GM12865 (cell line): ENCODE results near the gene SELENOO.

Source experiments
- DNase-seq: peaks from one replicate; pipeline ENCODE4 v3.0.0; 2010; ENCODE audit warnings: low read depth
- H3K4me3 ChIP-seq: 2 replicates; pipeline ENCODE4 v1.5.1; 2011; ENCODE audit warnings: mild to moderate bottlenecking, low read depth, low read length, control low read depth
- TF ChIP-seq, protein P1 (sequence below): IDR thresholded peaks from 2 replicates; pipeline ENCODE4 v1.5.1; 2011; ENCODE audit warnings: low read length, control low read depth, low read depth, inconsistent platforms; ENCODE audit not compliant: insufficient read depth; ENCODE audit errors: missing control alignments

Gene SELENOO

DNA sequence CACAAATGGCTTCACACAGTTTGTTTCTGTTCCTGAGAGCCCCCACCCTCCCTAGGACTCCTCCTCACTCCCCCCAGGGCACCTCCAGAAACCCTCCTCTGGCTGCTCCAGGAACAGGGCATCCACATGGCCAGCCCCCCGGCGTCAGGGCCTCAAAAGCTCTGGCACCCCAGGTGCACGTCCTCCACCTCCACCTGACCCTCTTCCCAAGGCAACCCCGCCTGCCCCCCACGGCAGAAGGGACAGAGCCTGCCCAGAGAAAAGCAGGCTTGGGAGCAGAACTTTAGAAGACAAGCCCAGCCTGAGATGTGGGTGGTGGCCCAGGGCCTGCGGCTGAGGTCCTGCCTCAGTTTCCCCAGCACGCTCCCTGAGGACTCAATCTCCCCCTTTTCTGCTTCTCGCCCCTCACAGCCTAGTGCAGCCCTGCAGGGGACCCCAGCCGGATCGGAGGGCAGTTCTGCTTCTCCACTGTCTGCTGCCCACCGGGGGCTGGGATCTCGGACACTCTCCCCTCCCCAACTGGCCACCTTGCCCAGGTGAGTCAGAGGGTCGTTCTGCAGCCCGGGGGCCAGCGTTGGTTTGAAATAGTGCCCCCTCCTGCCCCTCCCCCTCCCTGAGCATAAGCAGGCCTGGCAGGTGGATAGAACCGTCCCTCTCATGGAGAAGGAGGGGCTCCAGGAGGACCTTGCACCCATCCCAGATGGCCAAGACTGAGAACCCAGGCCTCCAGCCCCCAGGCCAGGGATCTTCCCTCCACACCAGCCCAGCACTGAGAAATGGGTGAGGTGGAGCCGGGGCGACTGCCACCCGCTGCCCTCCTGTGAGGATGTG is 17.5 kb upstream of the SELENOO start:
- no peak overlapping the region for H3K4me3 ChIP-seq
- TF ChIP-seq, protein P1, sequence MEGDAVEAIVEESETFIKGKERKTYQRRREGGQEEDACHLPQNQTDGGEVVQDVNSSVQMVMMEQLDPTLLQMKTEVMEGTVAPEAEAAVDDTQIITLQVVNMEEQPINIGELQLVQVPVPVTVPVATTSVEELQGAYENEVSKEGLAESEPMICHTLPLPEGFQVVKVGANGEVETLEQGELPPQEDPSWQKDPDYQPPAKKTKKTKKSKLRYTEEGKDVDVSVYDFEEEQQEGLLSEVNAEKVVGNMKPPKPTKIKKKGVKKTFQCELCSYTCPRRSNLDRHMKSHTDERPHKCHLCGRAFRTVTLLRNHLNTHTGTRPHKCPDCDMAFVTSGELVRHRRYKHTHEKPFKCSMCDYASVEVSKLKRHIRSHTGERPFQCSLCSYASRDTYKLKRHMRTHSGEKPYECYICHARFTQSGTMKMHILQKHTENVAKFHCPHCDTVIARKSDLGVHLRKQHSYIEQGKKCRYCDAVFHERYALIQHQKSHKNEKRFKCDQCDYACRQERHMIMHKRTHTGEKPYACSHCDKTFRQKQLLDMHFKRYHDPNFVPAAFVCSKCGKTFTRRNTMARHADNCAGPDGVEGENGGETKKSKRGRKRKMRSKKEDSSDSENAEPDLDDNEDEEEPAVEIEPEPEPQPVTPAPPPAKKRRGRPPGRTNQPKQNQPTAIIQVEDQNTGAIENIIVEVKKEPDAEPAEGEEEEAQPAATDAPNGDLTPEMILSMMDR, result no peak
- DNase-seq, result no peak

DNA sequence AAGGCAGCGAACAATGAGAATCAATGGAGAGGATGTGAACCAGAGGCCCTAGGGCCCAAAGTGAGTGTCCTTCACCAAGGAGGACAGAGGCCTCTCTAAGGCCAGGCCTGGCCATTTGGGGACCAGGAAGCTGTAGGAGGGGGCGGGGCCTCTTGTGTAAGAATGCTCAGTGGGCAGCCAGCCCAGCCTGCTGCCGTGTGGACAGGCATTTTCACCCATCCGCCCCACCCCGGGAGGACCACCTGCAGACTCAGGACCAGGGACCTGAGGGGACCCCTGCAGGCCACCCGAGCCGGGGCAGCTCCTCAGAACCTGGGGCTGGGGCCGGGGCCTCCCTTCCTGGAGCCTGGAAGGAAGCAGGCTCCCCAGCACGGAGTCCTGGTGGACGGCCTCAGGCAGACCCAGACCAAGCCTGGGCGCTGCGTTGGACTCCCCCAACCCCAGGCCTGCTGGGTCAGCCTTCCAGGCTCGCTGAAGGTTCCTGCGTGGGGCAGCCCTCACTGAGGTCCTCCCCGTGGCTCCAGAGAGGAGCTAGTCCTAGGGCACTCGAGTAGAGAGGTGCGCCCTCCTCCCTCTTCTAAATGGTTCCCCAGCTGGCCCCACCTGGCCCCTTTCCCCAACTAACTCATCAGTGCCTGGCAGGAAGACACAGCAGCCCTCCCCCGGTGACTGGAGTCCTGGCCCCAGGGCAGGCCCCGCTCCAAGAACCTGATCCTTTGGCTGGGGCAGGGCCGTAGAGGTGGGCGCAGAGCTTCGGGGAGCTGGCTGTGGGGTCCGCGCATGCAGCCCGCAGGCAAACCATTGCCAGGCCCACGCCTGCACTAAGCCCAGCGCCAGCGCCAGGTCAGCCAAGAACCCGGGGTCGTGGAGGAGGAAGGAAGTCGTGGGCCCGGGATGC is 16.6 kb upstream of the SELENOO start:
- no peak overlapping the region for H3K4me3 ChIP-seq
- DNase-seq, result no peak
- TF ChIP-seq, protein P1, result no peak

DNA sequence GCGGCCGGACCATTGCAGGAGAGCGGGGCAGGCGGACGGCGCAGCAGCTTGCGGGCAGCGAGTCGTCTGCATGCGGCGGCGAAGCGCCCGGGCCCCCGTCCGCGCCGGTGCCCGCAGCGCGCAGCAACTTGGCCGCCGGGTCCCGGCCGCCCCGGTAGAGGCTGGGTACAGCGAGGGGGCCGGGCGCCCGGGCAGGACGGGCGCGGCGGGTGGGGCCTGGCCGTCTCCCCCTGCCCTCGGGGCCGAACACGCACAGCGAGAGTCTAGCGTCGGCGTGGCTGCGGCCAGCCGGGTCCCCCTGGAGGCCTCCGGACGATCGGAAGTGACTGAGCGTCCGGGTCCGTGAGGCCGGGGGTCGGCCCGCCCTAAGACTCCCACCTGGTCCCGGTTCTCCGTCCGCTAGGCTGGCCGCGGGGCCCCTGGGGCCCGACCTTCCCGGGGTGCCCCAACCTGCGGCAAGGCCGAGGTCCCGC is 15.9 kb upstream of the SELENOO start:
- TF ChIP-seq, protein P1, result no peak
- H3K4me3 ChIP-seq, result peak overlapping the region; percentile 67
- no peak for DNase-seq

DNA sequence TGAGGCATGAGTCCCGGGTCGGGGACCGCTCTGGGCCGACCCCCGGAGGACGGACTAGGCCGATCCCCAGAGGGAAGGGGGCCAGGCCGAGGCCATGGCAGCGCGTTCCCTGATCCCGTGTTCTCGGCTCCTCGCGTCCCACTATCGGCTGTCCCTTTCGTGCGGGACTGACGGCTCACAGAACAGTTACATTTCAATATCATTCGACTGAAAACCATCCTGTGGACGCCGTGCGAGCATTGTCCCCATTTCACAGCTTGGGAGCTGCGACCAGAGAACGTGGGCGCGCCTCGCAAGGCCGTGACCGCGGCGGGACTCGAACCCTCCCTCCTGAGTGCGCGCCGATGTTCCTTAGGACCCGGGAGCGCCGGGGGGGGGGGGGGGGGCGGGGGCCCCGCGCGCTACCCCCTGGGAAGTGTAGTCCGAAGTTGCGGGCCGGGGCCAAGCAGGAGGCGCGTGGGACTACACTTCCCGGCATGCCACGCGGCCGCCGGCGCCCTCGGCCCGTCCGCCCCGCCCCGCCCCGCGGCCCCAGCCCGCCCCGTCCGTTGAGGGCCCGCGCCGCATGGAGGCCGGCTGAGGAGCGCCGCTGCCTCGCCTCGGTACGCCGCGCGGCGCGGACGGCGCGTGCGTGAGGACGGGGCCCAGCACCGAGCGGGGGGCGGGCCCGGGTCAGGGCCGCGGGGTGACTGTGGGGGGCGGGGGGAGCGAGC is 15.3 kb upstream of the SELENOO start, which contains the start of gene TRABD:
Gene TRABD (plus strand): TSS at position 539 of the 713 bp plus-strand sequence. CDS start 7,148 bp downstream, outside the sequence.
- peak within 1 kb of the TSS; percentile 79 for H3K4me3 ChIP-seq
- TF ChIP-seq, protein P1, result no peak
- DNase-seq, result peak; percentile 95

DNA sequence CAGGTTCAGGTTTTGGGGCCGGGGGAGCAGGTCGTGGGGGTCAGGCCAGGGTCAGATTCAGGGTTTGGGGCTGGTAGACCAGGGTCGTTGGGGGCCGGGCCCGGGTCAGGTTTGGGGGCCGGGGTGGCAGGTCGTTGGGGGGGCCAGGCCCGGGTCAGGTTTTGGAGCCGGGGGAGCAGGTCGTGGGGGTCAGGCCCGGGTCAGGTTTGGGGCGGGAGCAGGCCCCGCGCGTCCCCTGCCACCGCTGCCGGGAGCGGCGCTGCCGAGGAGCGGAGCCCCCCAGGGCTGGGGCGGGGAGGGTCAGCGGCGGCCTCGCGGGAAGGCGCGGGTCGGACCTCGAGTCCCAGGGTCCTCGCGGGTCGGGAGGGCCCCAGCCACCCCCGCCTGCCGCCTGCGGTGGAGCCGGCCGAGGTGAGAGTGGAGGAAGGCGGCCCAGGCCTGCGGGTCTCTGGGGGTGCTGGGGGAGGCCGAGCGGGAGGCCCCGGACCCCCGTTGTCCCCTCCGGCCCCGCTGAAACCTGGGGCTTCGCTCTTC is 14.6 kb upstream of the SELENOO start:
- TF ChIP-seq, protein P1, result no peak
- H3K4me3 ChIP-seq, result peak overlapping the region; percentile 79
- DNase-seq, result no peak
